Putamen (tissue), 1 donor: Measurements from ENCODE around the gene NQO1.
"Not testable (repeated sequence)": the region's sequence is repeated elsewhere in the genome, so short reads cannot be mapped to it uniquely, and the experiment has no call there.

ENCODE experiments used
- DNase-seq: peaks from one replicate; pipeline ENCODE4 v3.0.0-alpha.2; 2016; ENCODE audit warnings: low spot score

The NQO1 gene

GRCh38 chr16:69741951-69742904 lies 15.9 kb upstream of the NQO1 start:
- DNase-seq = no peak

GRCh38 chr16:69741519-69741918 lies 15.2 kb upstream of the NQO1 start:
- DNase-seq = peak; percentile 45

GRCh38 chr16:69732101-69732500 lies 5.7 kb upstream of the NQO1 start:
- no peak for DNase-seq

- not testable (repeated sequence) for DNase-seq
Measured at GRCh38 chr16:69731280-69731679, 4.9 kb upstream of the NQO1 start.

GRCh38 chr16:69729030-69729429 lies 2.7 kb upstream of the NQO1 start:
- not testable (repeated sequence) for DNase-seq

- DNase-seq = no peak
Measured at GRCh38 chr16:69727916-69728270, 1.5 kb upstream of the NQO1 start.

GRCh38 chr16:69725480-69726312 lies 664 bp downstream of the NQO1 start:
- no peak for DNase-seq

GRCh38 chr16:69724981-69725479 lies 1.3 kb downstream of the NQO1 start:
- DNase-seq = no peak

- no peak for DNase-seq
Measured at GRCh38 chr16:69724414-69724873, 1.9 kb downstream of the NQO1 start.

- no peak for DNase-seq
Measured at GRCh38 chr16:69721441-69721957, 4.9 kb downstream of the NQO1 start.

GRCh38 chr16:69720822-69721430 lies 5.4 kb downstream of the NQO1 start:
- DNase-seq = no peak

GRCh38 chr16:69718111-69718764 lies 8.1 kb downstream of the NQO1 start:
- no peak for DNase-seq

- no peak for DNase-seq
Measured at GRCh38 chr16:69717066-69717465, 9.3 kb downstream of the NQO1 start.

- DNase-seq = no peak
Measured at GRCh38 chr16:69712914-69713581, 13.3 kb downstream of the NQO1 start.

GRCh38 chr16:69712277-69712676 lies 14.1 kb downstream of the NQO1 start:
- no peak for DNase-seq

- DNase-seq = peak; percentile 60
Measured at GRCh38 chr16:69711115-69711740, 15.1 kb downstream of the NQO1 start.

GRCh38 chr16:69709456-69710084 lies 16.8 kb downstream of the NQO1 start:
- DNase-seq = peak; percentile 77

- no peak for DNase-seq
Measured at GRCh38 chr16:69707920-69708683, 18.3 kb downstream of the NQO1 start.

GRCh38 chr16:69706975-69707340 lies 19.4 kb downstream of the NQO1 start:
- no peak for DNase-seq
